SK-N-SH (cell line): Measurements from ENCODE around the gene RPS6KA2. TPM values are rescaled to one million over a fixed set of nuclear protein-coding genes. Genes with fewer than 3 reads are reported as not detected.
A peak's percentile ranks its signal among the peaks of the same experiment; 100 is the strongest.

ENCODE experiments used
- CTCF ChIA-PET: fragments of 300-600, 350-600 bp; formaldehyde crosslinking; extraction: SDS; loops from one replicate; lab custom pipeline; 2021; lab: Yijun Ruan, JAX
- POLR2A ChIA-PET: fragments of 350-600 bp; sonication (Branson Sonifier 250); formaldehyde crosslinking; extraction: SDS; loops from one replicate; lab custom pipeline; 2020; ENCODE audit warnings: antibody characterized with exemption, inconsistent platforms; lab: Yijun Ruan, JAX
- DNase-seq: peaks from one replicate; pipeline ENCODE4 v3.0.0; 2012
- H2AFZ ChIP-seq: fragments of 200-600 bp; sonication (generic); 2 replicates; pipeline ENCODE4 v1.8.1; 2016; ENCODE audit warnings: antibody characterized with exemption, mild to moderate bottlenecking, low read depth
- H3F3A ChIP-seq: fragments of 200-600 bp; sonication (generic); replicated peaks from 2 replicates; pipeline ENCODE3; 2016; ENCODE audit warnings: antibody characterized with exemption, mild to moderate bottlenecking; ENCODE audit not compliant: insufficient read depth
- H3K27ac ChIP-seq, 2 experiments: fragments of 200-500 bp in 1 of 2; fragments of 200-600 bp in 1 of 2; sonication (Bioruptor generic) in 1 of 2; sonication (generic), shearing (Covaris generic) in 1 of 2; 2 replicates each; pipeline versions ENCODE4 v1.5.1 to v1.6.1; 2014 to 2016; ENCODE audit warnings: low read depth in 2 of 2, inconsistent platforms in 1 of 2, low read length in 1 of 2, mild to moderate bottlenecking in 1 of 2, mixed read lengths in 1 of 2
- H3K27me3 ChIP-seq: fragments of 200-600 bp; sonication (generic), shearing (Covaris generic); 2 replicates; pipeline ENCODE4 v1.6.1; 2016; ENCODE audit warnings: mixed run types; ENCODE audit not compliant: insufficient read depth
- H3K36me3 ChIP-seq, 2 experiments: fragments of 200-500 bp in 1 of 2; fragments of 200-600 bp in 1 of 2; sonication (Bioruptor generic) in 1 of 2; sonication (generic) in 1 of 2; replicated peaks in 1 of 2; 2 replicates each; pipeline versions ENCODE3 to v1.5.1; 2014 to 2016; ENCODE audit warnings: low read length in 1 of 2, mild to moderate bottlenecking in 1 of 2; ENCODE audit not compliant: insufficient read depth in 2 of 2, control insufficient read depth in 1 of 2
- H3K4me1 ChIP-seq, 2 experiments: fragments of 200-500 bp in 1 of 2; fragments of 200-600 bp in 1 of 2; sonication (Bioruptor generic) in 1 of 2; sonication (generic), shearing (Covaris generic) in 1 of 2; 2 replicates each; pipeline versions ENCODE4 v1.5.1 to v1.6.1; 2014 to 2016; ENCODE audit warnings: low read depth in 1 of 2, low read length in 1 of 2, mixed run types in 1 of 2; ENCODE audit not compliant: insufficient read depth in 2 of 2, control insufficient read depth in 1 of 2
- H3K4me2 ChIP-seq: fragments of 200-600 bp; sonication (generic), shearing (Covaris generic); 2 replicates; pipeline ENCODE4 v1.6.1; 2017; ENCODE audit warnings: mixed run types
- H3K4me3 ChIP-seq, 2 experiments: fragments of 200-500 bp in 1 of 2; fragments of 200-600 bp in 1 of 2; sonication (Bioruptor generic) in 1 of 2; sonication (generic), shearing (Covaris generic) in 1 of 2; 2 replicates each; pipeline versions ENCODE4 v1.5.1 to v1.8.1; 2014 to 2016; ENCODE audit warnings: low read depth in 2 of 2, inconsistent platforms in 1 of 2, low read length in 1 of 2, mild to moderate bottlenecking in 1 of 2, mixed read lengths in 1 of 2, moderate library complexity in 1 of 2
- H3K79me2 ChIP-seq: fragments of 200-600 bp; sonication (generic); 2 replicates; pipeline ENCODE4 v1.8.1; 2017; ENCODE audit warnings: mild to moderate bottlenecking; ENCODE audit not compliant: insufficient read depth
- H3K9ac ChIP-seq: fragments of 200-600 bp; sonication (generic); 2 replicates; pipeline ENCODE4 v1.6.1; 2017; ENCODE audit warnings: mixed run types
- H3K9me2 ChIP-seq: fragments of 200-600 bp; sonication (generic); 2 replicates; pipeline ENCODE4 v1.6.1; 2017; ENCODE audit warnings: mixed run types
- H3K9me3 ChIP-seq: fragments of 200-600 bp; sonication (generic); 2 replicates; pipeline ENCODE4 v1.6.1; 2017; ENCODE audit warnings: mixed run types, mild to moderate bottlenecking, moderate library complexity
- H4K20me1 ChIP-seq: fragments of 200-600 bp; sonication (generic); 2 replicates; pipeline ENCODE4 v1.6.1; 2017; ENCODE audit warnings: mild to moderate bottlenecking, mixed run types; ENCODE audit not compliant: insufficient read depth
- EP300 ChIP-seq, 2 experiments: IDR thresholded peaks; 2 replicates each; pipeline versions ENCODE4 v1.4.0 to v1.6.1; 2012; ENCODE audit warnings: borderline replicate concordance in 1 of 2, low read depth in 1 of 2, low read length in 1 of 2
- FOXJ3 ChIP-seq: sonication (generic); formaldehyde crosslinking; IDR thresholded peaks from 2 replicates; pipeline ENCODE4 v1.5.1; 2020; ENCODE audit warnings: mild to moderate bottlenecking, missing genetic modification reagents
- GABPA ChIP-seq: IDR thresholded peaks from 2 replicates; pipeline ENCODE4 v1.4.0; 2012; ENCODE audit warnings: low read depth, mild to moderate bottlenecking
- GATA2 ChIP-seq: sonication (generic); formaldehyde crosslinking; IDR thresholded peaks from 2 replicates; pipeline ENCODE4 v1.5.0; 2020; ENCODE audit warnings: mild to moderate bottlenecking, missing genetic modification reagents
- IRF3 ChIP-seq: fragments of 150-350 bp; IDR thresholded peaks from 2 replicates; pipeline ENCODE4 v1.6.1; 2016; ENCODE audit warnings: mild to moderate bottlenecking, low read depth, low read length
- MEF2A ChIP-seq: IDR thresholded peaks from 2 replicates; pipeline ENCODE4 v1.4.0; 2012; ENCODE audit warnings: low read depth, borderline replicate concordance
- NFIC ChIP-seq: IDR thresholded peaks from 2 replicates; pipeline ENCODE4 v1.4.0; 2012; ENCODE audit warnings: borderline replicate concordance
- PBX3 ChIP-seq: IDR thresholded peaks from 2 replicates; pipeline ENCODE4; 2012
- POLR2AphosphoS5 ChIP-seq: IDR thresholded peaks from 2 replicates; pipeline ENCODE4 v1.6.1; 2012; ENCODE audit warnings: low read depth, low read length
- RCOR1 ChIP-seq: fragments of 150-350 bp; IDR thresholded peaks from 2 replicates; pipeline ENCODE4 v1.6.1; 2017; ENCODE audit warnings: antibody characterized with exemption, low read length
- TCF12 ChIP-seq: IDR thresholded peaks from 2 replicates; pipeline ENCODE4 v1.4.0; 2012
- YY1 ChIP-seq: IDR thresholded peaks from 2 replicates; pipeline ENCODE4 v1.4.0; 2012; ENCODE audit warnings: low read depth, mild to moderate bottlenecking
- whole genome bisulfite sequencing: methylation state at CpG from one replicate; pipeline ENCODE4 v1.1.6; 2017; ENCODE audit warnings: low lambda C conversion rate; 5-methylcytosine and 5-hydroxymethylcytosine counted together
- polyA plus RNA-seq, 3 experiments: library from polyadenylated mRNA; depleted of rRNA; stranded (reverse); fragments of >200 nt; gene quantifications; 2 replicates each; pipeline ENCODE4 v1.2.3, GENCODE V29; 2012

Gene RPS6KA2
- polyA plus RNA-seq, 1 of the 3 experiments (the other 2 are of a cell fraction) = 59.5 TPM

GRCh38 chr6:166405386-166405785 is 221.7 kb downstream of the RPS6KA2 start:
- Histone ChIP-seq H3K27ac (no peak overlapping the region), H3K9ac (no peak overlapping the region), H3K79me2 (no peaks in the 10 kb centered on the region)
- TF ChIP-seq MEF2A (no peak), GATA2 (CRISPR knock-in tag) (no peak)
- TF ChIP-seq, all 33 proteins: peak for 0
- Histone ChIP-seq H4K20me1 (no peaks in the 10 kb centered on the region), H2AFZ (no peak overlapping the region), H3K36me3 (peaks cover 0 to 15% of the 10 kb centered on the region in 2 experiments), H3K4me2 (no peak overlapping the region), H3K4me1 (peaks cover 0 to 21% of the 10 kb centered on the region in 2 experiments; a peak in 2 of 4 replicates), H3F3A (no peaks in the 10 kb centered on the region), H3K9me2 (no peaks in the 10 kb centered on the region), H3K27me3 (no peaks in the 10 kb centered on the region), H3K4me3 (no peak overlapping the region), H3K9me3 (no peaks in the 10 kb centered on the region)
- POLR2A ChIA-PET = no interaction called here
- DNase-seq = no peak
- 53% methylated on average over 4 of the region's 7 CpGs for WGBS
- CTCF ChIA-PET = interaction anchor here (1.0 to 1.1 kb wide), 2 partner anchors 9 to 129 kb away, joined by 3 read pairs; no protein-coding TSS in a partner anchor

GRCh38 chr6:166402582-166403277 is 224.3 kb downstream of the RPS6KA2 start:
- DNase-seq = peak; percentile 80
- POLR2A ChIA-PET = interaction anchor here (0.6 kb wide), 1 partner anchor 36 kb away, joined by 5 read pairs; no protein-coding TSS in a partner anchor

More at GRCh38 chr6:166402582-166403277, 224.3 kb downstream of the RPS6KA2 start:
- no peaks in the 10 kb centered on the region for H3K9me3 ChIP-seq
- CTCF ChIA-PET = interaction anchor here (1.2 to 3.0 kb wide), 3 partner anchors 89 to 224 kb away, joined by 3 to 42 read pairs (median 4); no protein-coding TSS in a partner anchor
- no peaks in the 10 kb centered on the region for H3K9me2 ChIP-seq
- no peak overlapping the region for H3K4me2 ChIP-seq
- H3F3A ChIP-seq = no peaks in the 10 kb centered on the region
- TF ChIP-seq PBX3 = peak; percentile 8; the same call in 1 of the 2 replicates
- TF ChIP-seq NFIC = peak; percentile 7; the same call in 1 of the 2 replicates
- no peak for TF ChIP-seq POLR2AphosphoS5
- TF ChIP-seq TCF12 = peak; percentile 76
- TF ChIP-seq GATA2 (CRISPR knock-in tag) = peak; percentile 67
- TF ChIP-seq EP300 (IDR thresholded peaks at IDR 0.05; ENCODE audit: borderline replicate concordance in 1 of 2, low read depth in 1 of 2, low read length in 1 of 2) = peak in 1 of 2 experiments; percentile 40; a peak in 1 of 4 replicates
- TF ChIP-seq GABPA = no peak
- 0 out of 2 replicates have a peak, but pooled peaks have one; percentile 7 for TF ChIP-seq FOXJ3 (CRISPR knock-in tag)
- TF ChIP-seq YY1 = no peak
- TF ChIP-seq RCOR1 = peak; percentile 73; the same call in 1 of the 2 replicates
- TF ChIP-seq IRF3 = no peak
- peak overlapping the region; percentile 25 to 87; a peak in 2 of 4 replicates for H3K27ac ChIP-seq
- H3K27me3 ChIP-seq = no peaks in the 10 kb centered on the region
- H4K20me1 ChIP-seq = no peaks in the 10 kb centered on the region
- H3K79me2 ChIP-seq = no peaks in the 10 kb centered on the region
- 5% methylated on average over 6 of the region's 6 CpGs for WGBS
- peaks cover 0 to 21% of the 10 kb centered on the region in 2 experiments; a peak in 2 of 4 replicates for H3K4me1 ChIP-seq
- H3K4me3 ChIP-seq = no peak overlapping the region
- H3K9ac ChIP-seq = no peak overlapping the region
- H2AFZ ChIP-seq = no peak overlapping the region; the same call in 1 of the 2 replicates
- no peaks in the 10 kb centered on the region for H3K36me3 ChIP-seq
